Cardiac septum (tissue), 1 donor: ENCODE results near the gene YIF1A. TPM values are rescaled to one million over a fixed set of nuclear protein-coding genes. Genes with fewer than 3 reads are reported as not detected.
"Not testable (repeated sequence)": the region's sequence is repeated elsewhere in the genome, so short reads cannot be mapped to it uniquely, and the experiment has no call there.

ENCODE experiments used
- DNase-seq: peaks from one replicate; pipeline ENCODE4 v3.0.0-alpha.2; 2020; ENCODE audit warnings: low spot score
- intact Hi-C: fragments of 100-400 bp; cut with DNase I; formaldehyde crosslinking; loops from one replicate; pipeline ENCODE4 v1.14.0; 2022
- total RNA-seq: library from RNA; stranded (reverse); fragmentation: NEBNext Ultra II Directional; extraction: Animal tissue kit (Norgen Biotek cat#: 25700); gene quantifications from one replicate; pipeline ENCODE4 v1.2.1, GENCODE V29; 2021
- donor health status: DM: no; HTN: no; CAD: no.

Gene YIF1A
- total RNA-seq, 1 donor from 2014 or later, result 74.0 TPM

GRCh38 chr11:66327171-66328030, 38.5 kb upstream of the YIF1A start:
- intact Hi-C loops, result loop anchor here (1.0 kb wide), 1 partner anchor 15 kb away; no protein-coding TSS in a partner anchor
- no peak for DNase-seq

- intact Hi-C loops, result no loop called here
- DNase-seq, result peak; percentile 90
Observed at GRCh38 chr11:66326261-66327111, 37.5 kb upstream of the YIF1A start.

- intact Hi-C loops, result no loop called here
- DNase-seq, result no peak
Observed at GRCh38 chr11:66325263-66325671, 36.3 kb upstream of the YIF1A start.

GRCh38 chr11:66324664-66325063, 35.7 kb upstream of the YIF1A start:
- DNase-seq, result no peak
- intact Hi-C loops, result no loop called here

- intact Hi-C loops, result no loop called here
- DNase-seq, result no peak
Observed at GRCh38 chr11:66323684-66324083, 34.7 kb upstream of the YIF1A start.

- DNase-seq, result no peak
- intact Hi-C loops, result no loop called here
Observed at GRCh38 chr11:66322732-66323427, 33.9 kb upstream of the YIF1A start.

- DNase-seq, result no peak
- intact Hi-C loops, result no loop called here
Observed at GRCh38 chr11:66321606-66322005, 32.7 kb upstream of the YIF1A start.

GRCh38 chr11:66320748-66321147, 31.8 kb upstream of the YIF1A start:
- intact Hi-C loops, DNase-seq: not testable (repeated sequence)

- DNase-seq, intact Hi-C loops: not testable (repeated sequence)
Observed at GRCh38 chr11:66320289-66320688, 31.3 kb upstream of the YIF1A start.

GRCh38 chr11:66318600-66318970, 29.6 kb upstream of the YIF1A start:
- no peak for DNase-seq
- intact Hi-C loops, result no loop called here

- intact Hi-C loops, result no loop called here
Observed at GRCh38 chr11:66317723-66318599, 29.0 kb upstream of the YIF1A start.

GRCh38 chr11:66317322-66317722, 28.4 kb upstream of the YIF1A start:
- no peak for DNase-seq
- intact Hi-C loops, result no loop called here

More at GRCh38 chr11:66317723-66318599, 29.0 kb upstream of the YIF1A start:
- DNase-seq, result no peak

GRCh38 chr11:66316849-66317251, 27.9 kb upstream of the YIF1A start, which contains the start of gene CD248:
Gene CD248 (minus strand): TSS chr11:66317044. CDS start chr11:66317027, 17 bp downstream.
- intact Hi-C loops, result no loop called here
- peak; percentile 85 for DNase-seq

- no peak for DNase-seq
- intact Hi-C loops, result no loop called here
Observed at GRCh38 chr11:66315921-66316811, 27.2 kb upstream of the YIF1A start.

- intact Hi-C loops, result no loop called here
- no peak for DNase-seq
Observed at GRCh38 chr11:66315498-66315885, 26.5 kb upstream of the YIF1A start.

- intact Hi-C loops, result no loop called here
- no peak for DNase-seq
Observed at GRCh38 chr11:66314561-66315497, 25.9 kb upstream of the YIF1A start.

- no peak for DNase-seq
- intact Hi-C loops, result no loop called here
Observed at GRCh38 chr11:66314186-66314501, 25.2 kb upstream of the YIF1A start.
